HG02610 (cell line): ENCODE results near the gene SALL2.
"Not testable (repeated sequence)": the region's sequence is repeated elsewhere in the genome, so short reads cannot be mapped to it uniquely, and the experiment has no call there.

Source experiments
- ATAC-seq: cut with Tn5 transposase; IDR thresholded peaks from one replicate; pipeline ENCODE4 v1.9.1; 2021; ENCODE audit warnings: mild to moderate bottlenecking, moderate library complexity; ENCODE audit not compliant: unreplicated experiment

SALL2 gene

GRCh38 chr14:21525962-21526671 lies at the start of gene SALL2:
Gene SALL2, minus strand, starts transcription at chr14:21526346. Its CDS starts 219 bp downstream, at chr14:21526127.
- ATAC-seq: no peak

GRCh38 chr14:21575661-21576060 lies 49.5 kb upstream of the SALL2 start:
- no peak for ATAC-seq

- no peak for ATAC-seq
These were observed 46.5 kb upstream of the SALL2 start for GRCh38 chr14:21572604-21573003.

- no peak for ATAC-seq
These were observed 32.6 kb upstream of the SALL2 start for GRCh38 chr14:21558703-21559170.

GRCh38 chr14:21557084-21557901 lies 31.1 kb upstream of the SALL2 start:
- ATAC-seq: no peak

GRCh38 chr14:21556378-21557083 lies 30.4 kb upstream of the SALL2 start:
- no peak for ATAC-seq

- ATAC-seq: no peak
These were observed 27.1 kb upstream of the SALL2 start for GRCh38 chr14:21553266-21553665.

GRCh38 chr14:21544588-21544987 lies 18.4 kb upstream of the SALL2 start:
- ATAC-seq: not testable (repeated sequence)

- no peak for ATAC-seq
These were observed 17.8 kb upstream of the SALL2 start for GRCh38 chr14:21543963-21544362.

GRCh38 chr14:21543521-21543960 lies 17.4 kb upstream of the SALL2 start:
- ATAC-seq: no peak

GRCh38 chr14:21541413-21542074 lies 15.4 kb upstream of the SALL2 start:
- ATAC-seq: no peak

GRCh38 chr14:21539189-21539940 lies 13.2 kb upstream of the SALL2 start:
- ATAC-seq: no peak

GRCh38 chr14:21537090-21537424 lies 10.9 kb upstream of the SALL2 start:
- ATAC-seq: no peak

- no peak for ATAC-seq
These were observed 10.4 kb upstream of the SALL2 start for GRCh38 chr14:21536418-21537089.

- ATAC-seq: no peak
These were observed 9.6 kb upstream of the SALL2 start for GRCh38 chr14:21535545-21536417.

- ATAC-seq: no peak
These were observed 8.4 kb upstream of the SALL2 start for GRCh38 chr14:21534576-21534975.

- no peak for ATAC-seq
These were observed 7.1 kb upstream of the SALL2 start for GRCh38 chr14:21533294-21533693.

- ATAC-seq: no peak
These were observed 3.4 kb upstream of the SALL2 start for GRCh38 chr14:21529515-21529914.
